ENCODE measurements around the gene MYO3B. TPM values are rescaled to one million over a fixed set of nuclear protein-coding genes. Genes with fewer than 3 reads are reported as not detected.

Gene MYO3B
- total RNA-seq, 2 donors from 2014 or later, result 5.2 to 10.9 TPM

- no peak for TF ChIP-seq CTCF (conservative IDR thresholded peaks at IDR 0.05)
- Mint-ChIP-seq H3K27me3 (ENCODE audit: insufficient read depth) (peaks cover 6% of the 10 kb centered on the region), H3K27ac (peak overlapping the region; percentile 13), H3K4me1 (peaks cover 38% of the 10 kb centered on the region), H3K9me3 (peaks cover 11% of the 10 kb centered on the region), H3K4me3 (no peak overlapping the region), H3K36me3 (ENCODE audit: low read depth) (peaks cover 3% of the 10 kb centered on the region)
- DNase-seq, result peak; percentile 63
- H3K4me3 ChIP-seq (ENCODE audit: low read length), result no peak overlapping the region
- H3K27me3 ChIP-seq (ENCODE audit: control insufficient read depth, insufficient read depth, low read length, poor library complexity, severe bottlenecking), result no peaks in the 10 kb centered on the region
- peaks cover 35% of the 10 kb centered on the region for H3K9me3 ChIP-seq (ENCODE audit: control insufficient read depth, low read length)
- no peak overlapping the region for H3K9ac ChIP-seq (ENCODE audit: extremely low read depth, low read length, poor library complexity, severe bottlenecking)
- H3K36me3 ChIP-seq (ENCODE audit: control insufficient read depth, insufficient read depth, low read length), result no peaks in the 10 kb centered on the region
- no peak overlapping the region for H3K27ac ChIP-seq (ENCODE audit: low read depth, low read length)
- 47 to 83% methylated on average over 1 to 6 of the region's 6 CpGs for WGBS, 2 experiments (ENCODE audit: insufficient coverage in 1 of 2, insufficient read length in 1 of 2)
- peaks cover 11% of the 10 kb centered on the region for H3K4me1 ChIP-seq (ENCODE audit: control insufficient read depth, insufficient read depth, low read length)
Measured at GRCh38 chr2:170253721-170254230, 75.8 kb downstream of the MYO3B start.

- Mint-ChIP-seq H3K36me3 (ENCODE audit: low read depth) (peaks cover 3% of the 10 kb centered on the region), H3K4me3 (no peak overlapping the region)
Measured at GRCh38 chr2:170254293-170254732, 76.4 kb downstream of the MYO3B start.

GRCh38 chr2:170255137-170255536, 77.2 kb downstream of the MYO3B start:
- H3K4me1 ChIP-seq (ENCODE audit: control insufficient read depth, insufficient read depth, low read length), result peaks cover 11% of the 10 kb centered on the region
- 99% methylated on average over 3 of the region's 3 CpGs; no CpG with 5 or more reads in 1 of the 2 experiments for WGBS, 2 experiments (ENCODE audit: insufficient coverage in 1 of 2, insufficient read length in 1 of 2)
- peaks cover 38% of the 10 kb centered on the region for H3K4me1 Mint-ChIP-seq

More at GRCh38 chr2:170254293-170254732, 76.4 kb downstream of the MYO3B start:
- Mint-ChIP-seq H3K4me1 (peaks cover 38% of the 10 kb centered on the region), H3K27me3 (ENCODE audit: insufficient read depth) (peaks cover 4% of the 10 kb centered on the region), H3K27ac (no peak overlapping the region), H3K9me3 (peaks cover 11% of the 10 kb centered on the region)
- Histone ChIP-seq H3K4me3 (ENCODE audit: low read length) (no peak overlapping the region), H3K27me3 (ENCODE audit: control insufficient read depth, insufficient read depth, low read length, poor library complexity, severe bottlenecking) (no peaks in the 10 kb centered on the region), H3K36me3 (ENCODE audit: control insufficient read depth, insufficient read depth, low read length) (no peaks in the 10 kb centered on the region), H3K9me3 (ENCODE audit: control insufficient read depth, low read length) (peaks cover 39% of the 10 kb centered on the region), H3K9ac (ENCODE audit: extremely low read depth, low read length, poor library complexity, severe bottlenecking) (no peak overlapping the region), H3K4me1 (ENCODE audit: control insufficient read depth, insufficient read depth, low read length) (peaks cover 11% of the 10 kb centered on the region), H3K27ac (ENCODE audit: low read depth, low read length) (no peak overlapping the region)
- 80 to 92% methylated on average over 3 to 7 of the region's 7 CpGs for WGBS, 2 experiments (ENCODE audit: insufficient coverage in 1 of 2, insufficient read length in 1 of 2)
- no peak for TF ChIP-seq CTCF (conservative IDR thresholded peaks at IDR 0.05)
- DNase-seq, result no peak

More at GRCh38 chr2:170255137-170255536, 77.2 kb downstream of the MYO3B start:
- Histone ChIP-seq H3K9ac (ENCODE audit: extremely low read depth, low read length, poor library complexity, severe bottlenecking) (no peak overlapping the region), H3K27ac (ENCODE audit: low read depth, low read length) (no peak overlapping the region), H3K4me3 (ENCODE audit: low read length) (no peak overlapping the region), H3K36me3 (ENCODE audit: control insufficient read depth, insufficient read depth, low read length) (no peaks in the 10 kb centered on the region), H3K9me3 (ENCODE audit: control insufficient read depth, low read length) (peaks cover 47% of the 10 kb centered on the region), H3K27me3 (ENCODE audit: control insufficient read depth, insufficient read depth, low read length, poor library complexity, severe bottlenecking) (no peaks in the 10 kb centered on the region)
- Mint-ChIP-seq H3K9me3 (peaks cover 18% of the 10 kb centered on the region), H3K27me3 (ENCODE audit: insufficient read depth) (no peaks in the 10 kb centered on the region), H3K4me3 (no peak overlapping the region), H3K36me3 (ENCODE audit: low read depth) (peaks cover 5% of the 10 kb centered on the region), H3K27ac (no peak overlapping the region)
- no peak for DNase-seq
- TF ChIP-seq CTCF (conservative IDR thresholded peaks at IDR 0.05), result no peak
